GM19023 (cell line): ENCODE data around the gene RAB14.
"Not testable (repeated sequence)": the region's sequence is repeated elsewhere in the genome, so short reads cannot be mapped to it uniquely, and the experiment has no call there.

ENCODE experiments used
- ATAC-seq: cut with Tn5 transposase; IDR thresholded peaks from one replicate; pipeline ENCODE4 v1.9.1; 2021; ENCODE audit warnings: mild to moderate bottlenecking, moderate library complexity; ENCODE audit not compliant: unreplicated experiment

Gene RAB14

DNA sequence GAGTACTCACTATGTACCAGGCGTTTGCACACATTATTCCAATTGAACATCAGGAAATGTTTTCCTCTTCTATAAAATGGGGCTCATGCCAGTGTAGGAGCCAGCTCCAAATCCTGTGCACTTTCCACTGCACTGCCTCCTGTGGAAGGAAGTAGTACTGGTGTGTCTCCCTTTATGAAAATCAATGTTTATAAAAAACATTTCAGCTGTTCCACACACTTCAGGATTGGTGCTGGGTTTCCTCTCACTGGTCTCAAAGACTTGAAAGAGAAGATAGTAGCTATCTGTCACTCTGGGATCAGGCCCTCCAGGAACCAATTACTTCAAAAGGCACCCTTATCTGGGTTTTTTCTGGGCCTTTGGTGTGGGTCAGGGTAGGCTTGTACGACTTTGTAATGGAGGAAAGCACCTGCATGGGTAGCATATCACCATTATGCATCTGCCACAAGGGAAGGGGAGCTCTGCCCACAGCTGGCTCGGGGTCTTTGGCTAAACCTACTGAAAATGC is 32.5 kb downstream of the RAB14 start:
- ATAC-seq = no peak

DNA sequence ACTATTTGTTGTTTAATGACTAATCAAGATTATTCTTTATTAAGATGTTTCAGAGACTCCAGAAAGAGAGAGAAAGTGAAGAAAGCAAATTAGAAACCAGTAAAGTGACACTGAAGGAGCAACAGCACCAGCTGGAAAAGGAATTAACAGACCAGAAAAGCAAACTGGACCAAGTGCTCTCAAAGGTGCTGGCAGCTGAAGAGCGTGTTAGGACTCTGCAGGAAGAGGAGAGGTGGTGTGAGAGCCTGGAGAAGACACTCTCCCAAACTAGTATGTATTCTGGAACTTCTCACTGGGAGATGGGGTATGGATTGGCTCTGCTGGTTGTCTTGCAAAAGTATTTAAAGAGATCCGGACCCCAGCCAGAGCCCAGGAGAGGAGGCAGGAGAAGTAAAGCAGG is 33.6 kb downstream of the RAB14 start:
- ATAC-seq = no peak

DNA sequence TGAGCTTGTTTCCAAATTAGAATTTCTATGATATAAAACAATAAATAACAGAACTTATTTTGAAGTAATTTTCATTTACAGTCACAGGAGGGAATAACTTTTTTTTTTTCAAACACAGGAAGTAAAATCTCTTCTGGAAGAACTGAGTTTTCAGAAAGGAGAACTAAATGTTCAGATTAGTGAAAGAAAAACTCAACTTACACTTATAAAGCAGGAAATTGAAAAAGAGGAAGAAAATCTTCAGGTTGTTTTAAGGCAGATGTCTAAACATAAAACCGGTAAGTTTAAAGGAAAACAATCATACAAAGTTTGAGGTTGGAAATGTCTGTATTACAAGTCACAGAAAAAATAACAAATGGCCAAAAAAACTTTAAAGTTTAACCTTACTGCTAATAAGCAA is 41.6 kb downstream of the RAB14 start:
- ATAC-seq = no peak

DNA sequence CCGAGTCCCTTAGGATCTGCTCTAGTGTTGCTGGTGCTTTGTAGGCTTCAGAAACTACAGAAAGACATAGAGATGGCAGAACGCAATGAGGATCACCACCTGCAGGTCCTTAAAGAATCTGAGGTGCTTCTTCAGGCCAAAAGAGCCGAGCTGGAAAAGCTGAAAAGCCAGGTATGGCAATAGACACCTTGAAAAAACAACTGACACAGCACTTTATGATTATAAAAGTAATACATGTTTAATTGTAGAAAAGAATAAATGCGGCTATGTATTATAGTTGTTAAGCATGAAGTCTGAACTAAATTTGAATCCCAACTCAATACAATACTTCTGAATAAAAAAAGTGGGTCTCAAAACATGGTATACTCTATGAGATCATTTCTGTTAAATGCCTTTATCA is 43.7 kb downstream of the RAB14 start:
- ATAC-seq = no peak

DNA sequence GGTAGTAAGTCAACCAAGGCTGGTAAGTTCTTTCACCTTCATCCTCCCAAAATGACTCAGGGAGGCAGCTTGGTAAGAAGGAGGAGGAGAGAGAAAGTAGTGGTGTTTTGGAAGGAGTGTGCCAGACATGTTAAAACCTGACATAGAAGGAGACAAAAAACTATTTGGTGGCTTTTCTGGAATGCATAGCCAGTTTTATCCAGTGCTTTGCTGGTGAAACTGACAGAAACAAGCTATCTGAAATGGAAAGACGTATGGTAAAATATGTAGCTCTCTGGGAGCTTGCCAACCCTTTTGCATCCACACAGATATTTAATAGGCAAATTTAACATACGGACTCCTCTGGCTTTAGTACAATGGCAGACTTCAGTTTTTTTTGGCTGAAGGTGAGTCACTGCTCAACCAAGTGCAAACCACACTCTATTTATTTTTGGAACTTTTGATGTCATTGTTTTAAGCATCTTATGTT is 45.4 kb downstream of the RAB14 start:
- ATAC-seq = peak; percentile 63

DNA sequence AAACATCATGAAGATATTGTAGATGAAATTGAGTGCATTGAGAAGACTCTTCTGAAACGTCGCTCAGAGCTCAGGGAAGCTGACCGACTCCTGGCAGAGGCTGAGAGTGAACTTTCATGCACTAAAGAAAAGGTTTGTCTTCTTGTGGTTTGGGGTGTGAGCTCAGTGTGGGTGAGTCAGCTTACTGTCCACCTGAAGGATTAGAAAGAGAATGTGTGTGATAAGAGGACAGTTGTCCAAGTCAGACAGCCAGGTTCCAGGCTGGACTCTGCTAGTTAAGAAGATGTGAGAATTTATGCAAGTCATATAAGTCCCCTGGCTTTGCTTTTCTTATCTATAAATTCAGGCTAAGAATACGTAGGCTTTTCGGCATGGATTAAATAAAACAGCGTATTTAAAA is 46.9 kb downstream of the RAB14 start:
- no peak for ATAC-seq

DNA sequence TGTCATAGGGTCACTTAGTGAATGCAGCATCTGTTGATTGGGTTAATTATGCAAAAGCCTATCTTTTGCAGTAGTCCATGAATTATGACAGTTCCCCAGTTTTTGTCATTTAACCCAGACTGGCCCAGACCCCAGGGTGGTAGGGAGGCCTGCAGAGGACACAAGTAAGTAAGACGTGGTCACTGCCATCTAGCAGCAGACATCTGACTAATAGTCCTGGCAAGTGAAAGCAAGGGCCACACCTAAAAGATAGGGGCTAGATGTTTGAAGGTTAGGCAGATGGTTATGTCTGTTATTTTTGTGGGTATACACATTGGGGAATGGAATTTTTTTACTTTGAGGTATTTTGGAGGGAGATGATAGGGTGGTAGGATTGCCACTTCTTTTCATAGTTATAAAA is 48.0 kb downstream of the RAB14 start:
- no peak for ATAC-seq

DNA sequence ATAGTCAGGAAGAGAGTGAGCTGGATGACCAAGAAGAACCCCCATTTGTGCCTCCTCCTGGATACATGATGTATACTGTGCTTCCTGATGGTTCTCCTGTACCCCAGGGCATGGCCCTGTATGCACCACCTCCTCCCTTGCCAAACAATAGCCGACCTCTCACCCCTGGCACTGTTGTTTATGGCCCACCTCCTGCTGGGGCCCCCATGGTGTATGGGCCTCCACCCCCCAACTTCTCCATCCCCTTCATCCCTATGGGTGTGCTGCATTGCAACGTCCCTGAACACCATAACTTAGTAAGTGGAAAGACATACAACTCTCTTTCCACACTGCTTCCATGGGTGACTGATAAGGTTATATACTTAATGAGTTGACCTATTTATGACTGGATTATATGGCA is 51.5 kb downstream of the RAB14 start:
- ATAC-seq = no peak

DNA sequence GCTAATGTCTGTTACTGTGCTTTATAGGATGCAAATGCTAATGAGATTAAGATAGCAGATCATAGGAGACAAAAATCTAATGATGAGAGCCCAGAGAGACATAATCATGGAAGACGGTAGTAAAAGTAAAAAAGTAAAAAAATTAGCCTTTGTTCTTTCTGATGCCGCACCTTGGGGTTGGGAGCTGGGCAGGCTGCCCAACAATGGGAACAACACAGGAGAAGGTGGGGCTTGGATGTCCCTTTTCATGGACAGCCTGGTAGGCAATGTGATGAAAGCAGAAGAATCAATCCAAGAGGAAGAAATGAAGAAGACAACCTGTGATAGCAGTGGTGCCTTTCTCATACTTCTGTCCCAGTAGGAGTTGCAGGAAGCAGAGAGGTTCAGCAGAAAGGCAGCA is 57.2 kb downstream of the RAB14 start:
- no peak for ATAC-seq

DNA sequence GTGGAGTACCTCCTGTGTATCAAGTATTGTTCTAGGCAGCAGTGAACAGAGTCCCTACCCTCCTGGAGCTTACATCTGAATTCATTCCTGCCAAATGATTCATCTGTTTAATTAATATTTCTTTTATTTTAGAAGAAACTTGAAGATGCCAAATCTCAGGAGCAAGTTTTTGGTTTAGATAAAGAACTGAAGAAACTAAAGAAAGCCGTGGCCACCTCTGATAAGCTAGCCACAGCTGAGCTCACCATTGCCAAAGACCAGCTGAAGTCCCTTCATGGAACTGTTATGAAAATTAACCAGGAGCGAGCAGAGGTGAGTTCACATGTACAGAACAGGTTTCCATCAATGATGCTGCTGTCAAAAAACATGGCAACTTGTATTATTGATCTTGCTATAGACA is 57.9 kb downstream of the RAB14 start:
- no peak for ATAC-seq

DNA sequence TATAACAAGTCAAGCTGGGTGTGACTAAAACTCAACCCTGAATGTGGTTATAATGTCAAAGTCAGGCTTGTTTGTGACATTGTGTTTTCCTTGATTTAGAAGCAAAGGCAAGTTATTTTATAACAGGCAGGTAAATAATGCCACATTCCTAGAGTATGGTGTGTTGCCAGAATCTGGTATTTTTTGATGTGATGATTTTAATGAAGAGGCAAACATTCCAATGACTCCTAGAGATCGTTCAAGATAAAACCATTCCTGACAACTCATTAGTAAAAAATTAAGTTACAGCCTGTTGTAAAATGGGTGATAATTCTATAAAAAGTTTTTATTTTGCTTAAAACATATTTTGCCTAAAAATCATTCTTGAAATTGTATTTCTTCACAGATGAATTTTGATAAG is 60.0 kb downstream of the RAB14 start:
- no peak for ATAC-seq

DNA sequence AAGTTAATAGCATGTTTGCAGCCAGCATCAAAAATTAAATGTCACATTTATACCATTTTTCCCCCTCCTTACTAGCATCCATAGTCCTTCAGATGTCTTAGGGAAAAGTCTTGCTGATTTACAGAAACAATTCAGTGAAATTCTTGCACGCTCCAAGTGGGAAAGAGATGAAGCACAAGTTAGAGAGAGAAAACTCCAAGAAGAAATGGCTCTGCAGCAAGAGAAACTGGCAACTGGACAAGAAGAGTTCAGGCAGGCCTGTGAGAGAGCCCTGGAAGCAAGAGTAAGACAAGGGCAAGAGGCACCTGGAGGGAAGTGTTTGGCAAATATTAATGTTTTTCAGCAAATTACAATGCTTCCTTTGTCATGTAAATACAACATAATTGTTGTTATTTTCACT is 60.4 kb downstream of the RAB14 start:
- no peak for ATAC-seq

DNA sequence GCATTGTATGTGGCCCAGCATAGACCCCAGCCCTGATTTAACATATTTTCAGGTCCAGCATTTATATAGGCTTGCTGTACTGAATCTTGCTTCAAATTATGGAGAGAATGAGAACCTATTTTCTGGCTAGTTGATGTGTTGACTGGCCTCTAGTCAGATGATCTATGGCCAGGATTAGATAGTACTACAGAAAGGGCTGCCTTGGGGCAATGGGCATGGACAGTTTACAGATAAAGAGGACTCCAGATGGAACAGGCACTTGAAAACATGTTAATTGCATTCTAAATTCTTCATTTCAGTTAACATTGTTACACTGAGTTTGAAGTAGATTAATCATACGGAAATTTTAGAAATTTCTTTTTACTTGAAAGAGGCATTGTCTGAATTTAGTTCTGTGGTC is 61.5 kb downstream of the RAB14 start:
- ATAC-seq = no peak

DNA sequence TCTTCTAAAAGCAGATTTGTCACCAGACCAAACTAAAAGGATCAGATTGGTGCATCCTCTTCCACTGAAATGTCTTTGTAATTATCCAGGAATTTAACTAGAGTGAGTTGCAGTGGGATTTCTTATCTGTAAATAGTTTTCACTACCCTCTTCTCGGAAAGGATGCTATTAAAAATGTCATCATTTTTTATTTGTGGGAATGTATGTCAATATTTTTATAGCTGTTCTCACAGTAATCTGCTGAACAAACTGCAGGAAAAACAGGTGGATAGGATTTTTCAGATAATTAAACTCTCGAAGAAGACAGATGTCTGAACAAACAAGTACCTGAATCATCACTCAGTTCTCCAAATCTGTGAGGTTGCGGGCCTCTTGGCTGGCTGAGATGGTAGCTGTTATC is 62.7 kb downstream of the RAB14 start:
- no peak for ATAC-seq

DNA sequence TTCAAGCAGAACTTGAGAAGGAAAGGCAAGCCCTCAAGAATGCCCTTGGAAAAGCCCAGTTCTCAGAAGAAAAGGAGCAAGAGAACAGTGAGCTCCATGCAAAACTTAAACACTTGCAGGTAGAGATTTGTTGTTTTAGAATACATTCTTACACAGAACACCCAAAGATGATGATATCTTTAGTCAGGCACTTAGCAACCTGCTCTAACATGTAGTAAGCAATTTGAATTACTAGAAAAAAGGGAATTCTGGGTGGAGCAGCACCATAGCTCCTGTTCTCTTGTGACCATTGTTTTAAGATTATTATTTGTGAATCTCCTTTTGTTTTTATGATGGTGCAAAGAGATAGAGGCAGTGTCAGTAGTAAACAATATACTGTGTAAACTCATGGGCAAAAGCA is 63.1 kb downstream of the RAB14 start:
- no peak for ATAC-seq

DNA sequence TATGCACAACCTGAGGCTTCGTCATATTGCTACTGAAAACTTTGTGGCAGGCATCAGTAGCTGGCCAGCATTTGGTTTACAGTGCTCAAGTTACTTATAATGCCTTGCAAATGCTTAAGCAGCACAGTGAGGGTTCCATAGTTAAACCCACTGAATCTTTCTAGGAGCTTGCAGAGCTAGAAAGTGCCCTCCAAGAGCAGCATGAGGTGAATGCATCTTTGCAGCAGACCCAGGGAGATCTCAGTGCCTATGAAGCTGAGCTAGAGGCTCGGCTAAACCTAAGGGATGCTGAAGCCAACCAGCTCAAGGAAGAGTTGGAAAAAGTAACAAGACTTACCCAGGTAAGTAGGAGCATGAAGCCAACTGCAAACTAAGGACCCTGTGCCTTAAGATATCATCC is 66.0 kb downstream of the RAB14 start:
- no peak for ATAC-seq

DNA sequence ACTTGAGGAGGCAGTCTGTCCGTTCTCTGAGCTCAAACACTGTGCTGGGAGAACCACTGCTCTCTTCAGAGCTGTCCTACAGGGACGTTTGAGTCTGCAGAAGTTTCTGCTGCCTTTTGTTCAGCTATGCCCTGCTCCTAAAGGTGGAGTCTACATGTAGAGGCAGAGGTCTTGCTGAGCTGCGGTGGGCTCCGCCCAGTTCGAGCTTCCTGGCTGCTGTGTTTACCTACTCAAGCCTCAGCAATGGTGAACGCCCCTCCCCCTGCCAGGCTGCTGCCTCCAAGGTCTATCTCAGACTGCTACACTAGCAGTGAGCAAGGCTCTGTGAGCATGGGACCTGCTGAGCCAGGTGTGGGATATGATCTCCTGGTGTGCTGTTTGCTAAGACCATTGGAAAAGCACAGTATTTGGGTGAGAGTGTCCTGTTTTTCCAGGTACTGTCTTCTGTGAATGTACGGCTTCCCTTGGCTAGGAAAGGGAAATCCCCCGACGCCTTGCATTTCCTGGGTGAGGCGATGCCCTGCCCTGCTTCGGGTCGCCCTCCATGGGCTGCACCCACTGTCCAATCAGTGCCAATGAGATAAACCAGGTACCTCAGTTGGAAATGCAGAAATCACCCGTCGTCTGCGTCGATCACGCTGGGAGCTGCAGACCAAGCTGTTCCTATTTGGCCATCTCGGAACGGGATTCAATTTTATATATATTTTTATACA is 68.4 kb downstream of the RAB14 start:
- ATAC-seq = no peak

DNA sequence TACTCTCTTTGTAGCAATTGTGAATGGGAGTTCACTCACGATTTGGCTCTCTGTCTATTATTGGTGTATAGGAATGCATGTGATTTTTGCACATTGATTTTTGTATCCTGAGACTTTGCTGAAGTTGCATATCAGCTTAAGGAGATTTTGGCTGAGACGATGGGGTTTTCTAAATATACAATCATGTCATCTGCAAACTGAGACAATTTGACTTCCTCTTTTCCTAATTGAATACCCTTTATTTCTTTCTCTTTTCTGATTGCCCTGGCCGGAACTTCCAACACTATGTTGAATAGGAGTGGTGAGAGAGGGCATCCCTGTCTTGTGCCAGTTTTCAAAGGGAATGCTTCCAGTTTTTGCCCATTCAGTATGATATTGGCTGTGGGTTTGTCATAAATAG is 72.3 kb downstream of the RAB14 start:
- ATAC-seq = not testable (repeated sequence)
